ENCODE data around the gene RNF8. TPM values are rescaled to one million over a fixed set of nuclear protein-coding genes. Genes with fewer than 3 reads are reported as not detected.

Gene RNF8
- total RNA-seq, 1 donor from 2014 or later = 32.0 TPM

Other genes with a start within 250 kb of the RNF8 start
- 153 and 158 TPM in 2 replicates for gene PIM1, start 183.8 kb upstream of the RNF8 start, total RNA-seq
- gene TBC1D22B, start 96.2 kb upstream of the RNF8 start, total RNA-seq = 17.2 and 18.7 TPM in 2 replicates
- gene TMEM217, start 95.8 kb upstream of the RNF8 start, total RNA-seq = 4.1 and 6.1 TPM in 2 replicates
- gene CMTR1, start 79.2 kb downstream of the RNF8 start, total RNA-seq = 56.4 and 57.1 TPM in 2 replicates
- 59.1 and 62.4 TPM in 2 replicates for gene CCDC167, start 145.9 kb downstream of the RNF8 start, total RNA-seq

Measured in activated CD4-positive, alpha-beta T cell treated with anti-CD3 and anti-CD28 coated beads, Interleukin-2, amount 10 ng/mL, durations not matched to agents 24 days and 14 days (primary cell).